Measurements from ENCODE around the gene TMC1. TPM values are rescaled to one million over a fixed set of nuclear protein-coding genes. Genes with fewer than 3 reads are reported as not detected.

Gene TMC1
- total RNA-seq, 2 donors from 2014 or later = 0.29 to 0.42 TPM

- H3K4me1 ChIP-seq = no peaks in the 10 kb centered on the region
- H3K27me3 ChIP-seq = no peaks in the 10 kb centered on the region
- no peaks in the 10 kb centered on the region for H3K9me3 ChIP-seq
- intact Hi-C loops (cut with DNase I) = no loop called here
- H3K27ac ChIP-seq = no peak overlapping the region
- no peak for TF ChIP-seq CTCF (IDR thresholded peaks at IDR 0.05)
- no peak for DNase-seq
- H3K36me3 ChIP-seq = no peaks in the 10 kb centered on the region
- no peak overlapping the region for H3K4me3 ChIP-seq
- H3K9ac ChIP-seq (ENCODE audit: low read depth in 2 of 2, low read length in 2 of 2) = no peak overlapping the region
These were observed 140.2 kb downstream of the TMC1 start for GRCh38 chr9:72661401-72662135.

GRCh38 chr9:72665421-72665820 lies 144.0 kb downstream of the TMC1 start:
- no peaks in the 10 kb centered on the region for H3K9me3 ChIP-seq
- no peak overlapping the region for H3K27ac ChIP-seq
- no peak for TF ChIP-seq CTCF (IDR thresholded peaks at IDR 0.05)
- no peaks in the 10 kb centered on the region for H3K4me1 ChIP-seq
- H3K4me3 ChIP-seq = no peak overlapping the region
- no peak overlapping the region for H3K9ac ChIP-seq (ENCODE audit: low read depth in 2 of 2, low read length in 2 of 2)
- DNase-seq = no peak
- H3K36me3 ChIP-seq = no peaks in the 10 kb centered on the region
- H3K27me3 ChIP-seq = no peaks in the 10 kb centered on the region
- intact Hi-C loops (cut with DNase I) = no loop called here

GRCh38 chr9:72667181-72667580 lies 145.8 kb downstream of the TMC1 start:
- TF ChIP-seq CTCF (IDR thresholded peaks at IDR 0.05) = no peak
- Histone ChIP-seq H3K4me3 (no peak overlapping the region), H3K27ac (no peak overlapping the region), H3K9me3 (no peaks in the 10 kb centered on the region), H3K9ac (ENCODE audit: low read depth in 2 of 2, low read length in 2 of 2) (no peak overlapping the region), H3K4me1 (no peaks in the 10 kb centered on the region), H3K27me3 (no peaks in the 10 kb centered on the region), H3K36me3 (no peaks in the 10 kb centered on the region)
- DNase-seq = no peak
- intact Hi-C loops (cut with DNase I) = no loop called here

- Histone ChIP-seq H3K36me3 (no peaks in the 10 kb centered on the region), H3K4me3 (no peak overlapping the region), H3K4me1 (no peaks in the 10 kb centered on the region), H3K27me3 (no peaks in the 10 kb centered on the region), H3K27ac (no peak overlapping the region), H3K9ac (ENCODE audit: low read depth in 2 of 2, low read length in 2 of 2) (no peak overlapping the region), H3K9me3 (no peaks in the 10 kb centered on the region)
- no peak for DNase-seq
- no peak for TF ChIP-seq CTCF (IDR thresholded peaks at IDR 0.05)
- intact Hi-C loops (cut with DNase I) = no loop called here
These were observed 153.6 kb downstream of the TMC1 start for GRCh38 chr9:72674961-72675360.

- intact Hi-C loops (cut with DNase I) = no loop called here
- Histone ChIP-seq H3K36me3 (no peaks in the 10 kb centered on the region), H3K4me3 (no peak overlapping the region), H3K9ac (ENCODE audit: low read depth in 2 of 2, low read length in 2 of 2) (no peak overlapping the region), H3K4me1 (no peaks in the 10 kb centered on the region), H3K27me3 (no peaks in the 10 kb centered on the region), H3K27ac (no peak overlapping the region), H3K9me3 (no peaks in the 10 kb centered on the region)
- no peak for TF ChIP-seq CTCF (IDR thresholded peaks at IDR 0.05)
- DNase-seq = no peak
These were observed 154.2 kb downstream of the TMC1 start for GRCh38 chr9:72675586-72675985.
